Activated naive CD4-positive, alpha-beta T cell treated with anti-CD3 and anti-CD28 coated beads, Interleukin-2, amount 10 ng/mL, durations not matched to agents 7 days and 5 days (primary cell): ENCODE results near the gene PIK3R2.
A peak's percentile ranks its signal among the peaks of the same experiment; 100 is the strongest.
"Not testable (repeated sequence)": the region's sequence is repeated elsewhere in the genome, so short reads cannot be mapped to it uniquely, and the experiment has no call there.

Experiments
- CTCF ChIA-PET: fragments of 350-600 bp; sonication (Branson Sonifier 250); formaldehyde crosslinking; loops from one replicate; lab custom pipeline; 2021; ENCODE audit warnings: antibody characterized with exemption; lab: Charles Lee
- DNase-seq: peaks from one replicate; pipeline ENCODE4 v3.0.0-alpha.2; 2020
- H3K27ac Mint-ChIP-seq: one replicate; pipeline ENCODE4 v1.8.0; 2021; ENCODE audit warnings: mild to moderate bottlenecking, moderate library complexity, mixed read lengths
- H3K27me3 Mint-ChIP-seq: one replicate; pipeline ENCODE4 v1.8.0; 2021; ENCODE audit warnings: mild to moderate bottlenecking, mixed read lengths
- H3K36me3 Mint-ChIP-seq: one replicate; pipeline ENCODE4 v1.8.0; 2021; ENCODE audit warnings: mixed read lengths
- H3K4me1 Mint-ChIP-seq: one replicate; pipeline ENCODE4 v1.8.0; 2021; ENCODE audit warnings: mixed read lengths
- H3K4me3 Mint-ChIP-seq: one replicate; pipeline ENCODE4 v1.8.0; 2021; ENCODE audit warnings: mild to moderate bottlenecking, moderate library complexity, mixed read lengths
- H3K9me3 Mint-ChIP-seq: one replicate; pipeline ENCODE4 v1.8.0; 2021; ENCODE audit warnings: mixed read lengths

The PIK3R2 gene

GRCh38 chr19:18202397-18202777 is 49.4 kb downstream of the PIK3R2 start:
- H3K27ac Mint-ChIP-seq, result no peak overlapping the region
- H3K27me3 Mint-ChIP-seq, result peaks cover 18% of the 10 kb centered on the region
- H3K4me3 Mint-ChIP-seq, result peak overlapping the region; percentile 96
- no peaks in the 10 kb centered on the region for H3K9me3 Mint-ChIP-seq
- no peak for DNase-seq
- CTCF ChIA-PET, result interaction anchor here (1.2 to 1.7 kb wide), 3 partner anchors 50 to 126 kb away, joined by 3 to 5 read pairs (median 3); no protein-coding TSS in a partner anchor
- H3K36me3 Mint-ChIP-seq, result peaks cover 15% of the 10 kb centered on the region
- peaks cover 23% of the 10 kb centered on the region for H3K4me1 Mint-ChIP-seq

GRCh38 chr19:18202778-18203407 is 49.9 kb downstream of the PIK3R2 start:
- peaks cover 14% of the 10 kb centered on the region for H3K36me3 Mint-ChIP-seq
- H3K4me3 Mint-ChIP-seq, result peak overlapping the region; percentile 96
- CTCF ChIA-PET, result interaction anchor here (0.9 to 8.6 kb wide), 5 partner anchors 48 to 209 kb away, joined by 3 to 134 read pairs (median 5); a partner anchor contains a TSS
- H3K27ac Mint-ChIP-seq, result peak overlapping the region; percentile 92
- H3K4me1 Mint-ChIP-seq, result peaks cover 23% of the 10 kb centered on the region
- H3K27me3 Mint-ChIP-seq, result peaks cover 19% of the 10 kb centered on the region
- no peaks in the 10 kb centered on the region for H3K9me3 Mint-ChIP-seq
- peak; percentile 63 for DNase-seq

GRCh38 chr19:18203408-18203862 is 50.5 kb downstream of the PIK3R2 start:
- H3K4me1 Mint-ChIP-seq, result peaks cover 23% of the 10 kb centered on the region
- peak overlapping the region; percentile 92 for H3K27ac Mint-ChIP-seq
- H3K9me3 Mint-ChIP-seq, result no peaks in the 10 kb centered on the region
- CTCF ChIA-PET, result interaction anchor here (0.9 to 8.6 kb wide), 6 partner anchors 48 to 208 kb away, joined by 3 to 134 read pairs (median 4); a partner anchor contains a TSS
- H3K4me3 Mint-ChIP-seq, result peak overlapping the region; percentile 96
- peaks cover 10% of the 10 kb centered on the region for H3K36me3 Mint-ChIP-seq
- peak; percentile 71 for DNase-seq
- peaks cover 24% of the 10 kb centered on the region for H3K27me3 Mint-ChIP-seq

- H3K9me3 Mint-ChIP-seq, result no peaks in the 10 kb centered on the region
- peak; percentile 100 for DNase-seq
- peaks cover 5% of the 10 kb centered on the region for H3K36me3 Mint-ChIP-seq
- peak within 1 kb of the TSS; percentile 96 for H3K4me3 Mint-ChIP-seq
- peaks cover 29% of the 10 kb centered on the region for H3K27me3 Mint-ChIP-seq
- CTCF ChIA-PET, result interaction anchor here (0.9 to 8.6 kb wide), 6 partner anchors 47 to 208 kb away, joined by 3 to 134 read pairs (median 4); a partner anchor contains a TSS
- peaks cover 23% of the 10 kb centered on the region for H3K4me1 Mint-ChIP-seq
- H3K27ac Mint-ChIP-seq, result peak within 1 kb of the TSS; percentile 94
Measured at GRCh38 chr19:18203863-18204393, 51.0 kb downstream of the PIK3R2 start, which contains the start of gene RAB3A. RAB3A (minus strand) TSS chr19:18204042; CDS start chr19:18202740, 1,302 bp downstream.

- Mint-ChIP-seq H3K27me3 (peaks cover 32% of the 10 kb centered on the region), H3K27ac (peak overlapping the region; percentile 94), H3K4me3 (peak overlapping the region; percentile 96), H3K36me3 (peaks cover 2% of the 10 kb centered on the region), H3K9me3 (no peaks in the 10 kb centered on the region), H3K4me1 (peaks cover 23% of the 10 kb centered on the region)
- peak; percentile 65 for DNase-seq
- CTCF ChIA-PET, result interaction anchor here (0.9 to 8.6 kb wide), 8 partner anchors 13 to 141 kb away, joined by 3 to 134 read pairs (median 4); a partner anchor contains a TSS
Measured at GRCh38 chr19:18204394-18205199, 51.6 kb downstream of the PIK3R2 start.

- Mint-ChIP-seq H3K4me3 (peak overlapping the region; percentile 96), H3K4me1 (peaks cover 23% of the 10 kb centered on the region)
Measured at GRCh38 chr19:18205200-18205892, 52.4 kb downstream of the PIK3R2 start.

GRCh38 chr19:18206018-18206417 is 53.1 kb downstream of the PIK3R2 start:
- Mint-ChIP-seq H3K36me3 (no peaks in the 10 kb centered on the region), H3K9me3 (no peaks in the 10 kb centered on the region), H3K27ac (no peak overlapping the region), H3K4me1 (peaks cover 23% of the 10 kb centered on the region), H3K27me3 (peaks cover 47% of the 10 kb centered on the region), H3K4me3 (no peak overlapping the region)
- CTCF ChIA-PET, result interaction anchor here (0.6 to 8.6 kb wide), 8 partner anchors 13 to 142 kb away, joined by 3 to 134 read pairs (median 4); a partner anchor contains a TSS
- DNase-seq, result no peak

More at GRCh38 chr19:18205200-18205892, 52.4 kb downstream of the PIK3R2 start:
- Mint-ChIP-seq H3K27ac (peak overlapping the region; percentile 94), H3K9me3 (no peaks in the 10 kb centered on the region), H3K27me3 (peaks cover 40% of the 10 kb centered on the region), H3K36me3 (peaks cover under 1% of the 10 kb centered on the region)
- DNase-seq, result peak; percentile 78
- CTCF ChIA-PET, result interaction anchor here (1.0 to 8.6 kb wide), 7 partner anchors 14 to 142 kb away, joined by 3 to 134 read pairs (median 5); a partner anchor contains a TSS

- no peak overlapping the region for H3K4me3 Mint-ChIP-seq
- peak; percentile 67 for DNase-seq
- peaks cover 10% of the 10 kb centered on the region for H3K4me1 Mint-ChIP-seq
- H3K27ac Mint-ChIP-seq, result no peak overlapping the region
- H3K27me3 Mint-ChIP-seq, result peaks cover 54% of the 10 kb centered on the region
- H3K9me3 Mint-ChIP-seq, result no peaks in the 10 kb centered on the region
- H3K36me3 Mint-ChIP-seq, result no peaks in the 10 kb centered on the region
- CTCF ChIA-PET, result interaction anchor here (0.6 to 8.6 kb wide), 8 partner anchors 16 to 202 kb away, joined by 3 to 134 read pairs (median 4); partner anchors contain the start of gene MPV17L2
Measured at GRCh38 chr19:18208098-18208951, 55.4 kb downstream of the PIK3R2 start.

- peaks cover 62% of the 10 kb centered on the region for H3K27me3 Mint-ChIP-seq
- H3K4me1 Mint-ChIP-seq, H3K4me3 Mint-ChIP-seq, DNase-seq, H3K27ac Mint-ChIP-seq, H3K9me3 Mint-ChIP-seq, H3K36me3 Mint-ChIP-seq: not testable (repeated sequence)
- CTCF ChIA-PET, result interaction anchor here (1.2 to 8.6 kb wide), 4 partner anchors 14 to 119 kb away, joined by 3 to 134 read pairs (median 7); a partner anchor contains a TSS
Measured at GRCh38 chr19:18209912-18210311, 56.9 kb downstream of the PIK3R2 start.

GRCh38 chr19:18211683-18212082 is 58.7 kb downstream of the PIK3R2 start:
- no peak overlapping the region for H3K27ac Mint-ChIP-seq
- DNase-seq, result no peak
- H3K27me3 Mint-ChIP-seq, result peaks cover 60% of the 10 kb centered on the region
- H3K4me1 Mint-ChIP-seq, result no peaks in the 10 kb centered on the region
- CTCF ChIA-PET, result interaction anchor here (0.6 to 1.0 kb wide), 3 partner anchors 36 to 43 kb away, joined by 3 to 4 read pairs (median 3); a partner anchor contains a TSS
- H3K4me3 Mint-ChIP-seq, result no peak overlapping the region
- H3K36me3 Mint-ChIP-seq, result no peaks in the 10 kb centered on the region
- H3K9me3 Mint-ChIP-seq, result no peaks in the 10 kb centered on the region

- no peak overlapping the region for H3K27ac Mint-ChIP-seq
- peaks cover 59% of the 10 kb centered on the region for H3K27me3 Mint-ChIP-seq
- no peak for DNase-seq
- no peaks in the 10 kb centered on the region for H3K36me3 Mint-ChIP-seq
- no peak overlapping the region for H3K4me3 Mint-ChIP-seq
- H3K9me3 Mint-ChIP-seq, result no peaks in the 10 kb centered on the region
- CTCF ChIA-PET, result no interaction called here
- no peaks in the 10 kb centered on the region for H3K4me1 Mint-ChIP-seq
Measured at GRCh38 chr19:18214779-18215433, 61.9 kb downstream of the PIK3R2 start.

- Mint-ChIP-seq H3K9me3 (no peaks in the 10 kb centered on the region), H3K36me3 (no peaks in the 10 kb centered on the region), H3K27ac (no peak overlapping the region), H3K4me1 (peaks cover 2% of the 10 kb centered on the region), H3K27me3 (peaks cover 59% of the 10 kb centered on the region), H3K4me3 (no peak overlapping the region)
- no peak for DNase-seq
- CTCF ChIA-PET, result no interaction called here
Measured at GRCh38 chr19:18216789-18217188, 63.8 kb downstream of the PIK3R2 start.
